ENCODE measurements around the gene TXNDC2.
"Not testable (repeated sequence)": the region's sequence is repeated elsewhere in the genome, so short reads cannot be mapped to it uniquely, and the experiment has no call there.

TXNDC2 gene

GRCh38 chr18:9850309-9850708 is 35.5 kb upstream of the TXNDC2 start:
- no peaks in the 10 kb centered on the region for H3K4me1 ChIP-seq (ENCODE audit: control insufficient read depth, insufficient read depth, low read length)
- no peaks in the 10 kb centered on the region for H3K36me3 ChIP-seq (ENCODE audit: control insufficient read depth, insufficient read depth, low read length)
- H3K9me3 ChIP-seq (ENCODE audit: control insufficient read depth, insufficient read depth, low read length) = no peaks in the 10 kb centered on the region
- H3K27me3 ChIP-seq (ENCODE audit: control insufficient read depth, insufficient read depth, low read length) = no peaks in the 10 kb centered on the region
- no peak overlapping the region for H3K9ac ChIP-seq (ENCODE audit: low read depth, low read length)
- no peak overlapping the region for H3K4me3 ChIP-seq (ENCODE audit: low read depth, low read length)

- no peaks in the 10 kb centered on the region for H3K27me3 ChIP-seq (ENCODE audit: control insufficient read depth, insufficient read depth, low read length)
- H3K9me3 ChIP-seq (ENCODE audit: control insufficient read depth, insufficient read depth, low read length) = no peaks in the 10 kb centered on the region
- H3K9ac ChIP-seq (ENCODE audit: low read depth, low read length) = no peak overlapping the region
- no peaks in the 10 kb centered on the region for H3K36me3 ChIP-seq (ENCODE audit: control insufficient read depth, insufficient read depth, low read length)
- H3K4me1 ChIP-seq (ENCODE audit: control insufficient read depth, insufficient read depth, low read length) = no peaks in the 10 kb centered on the region
- no peak overlapping the region for H3K4me3 ChIP-seq (ENCODE audit: low read depth, low read length)
These were observed 34.3 kb upstream of the TXNDC2 start for GRCh38 chr18:9851511-9851910.

GRCh38 chr18:9852266-9853081 is 33.3 kb upstream of the TXNDC2 start:
- H3K9me3 ChIP-seq (ENCODE audit: control insufficient read depth, insufficient read depth, low read length) = no peaks in the 10 kb centered on the region
- no peaks in the 10 kb centered on the region for H3K4me1 ChIP-seq (ENCODE audit: control insufficient read depth, insufficient read depth, low read length)
- H3K9ac ChIP-seq (ENCODE audit: low read depth, low read length) = no peak overlapping the region
- H3K36me3 ChIP-seq (ENCODE audit: control insufficient read depth, insufficient read depth, low read length) = no peaks in the 10 kb centered on the region
- no peaks in the 10 kb centered on the region for H3K27me3 ChIP-seq (ENCODE audit: control insufficient read depth, insufficient read depth, low read length)
- no peak overlapping the region for H3K4me3 ChIP-seq (ENCODE audit: low read depth, low read length)

GRCh38 chr18:9854801-9855676 is 30.7 kb upstream of the TXNDC2 start:
- Histone ChIP-seq H3K9me3 (ENCODE audit: control insufficient read depth, insufficient read depth, low read length) (no peaks in the 10 kb centered on the region), H3K9ac (ENCODE audit: low read depth, low read length) (no peak overlapping the region), H3K4me3 (ENCODE audit: low read depth, low read length) (no peak overlapping the region), H3K36me3 (ENCODE audit: control insufficient read depth, insufficient read depth, low read length) (no peaks in the 10 kb centered on the region), H3K4me1 (ENCODE audit: control insufficient read depth, insufficient read depth, low read length) (no peaks in the 10 kb centered on the region), H3K27me3 (ENCODE audit: control insufficient read depth, insufficient read depth, low read length) (no peaks in the 10 kb centered on the region)

GRCh38 chr18:9855681-9856080 is 30.1 kb upstream of the TXNDC2 start:
- H3K9ac ChIP-seq (ENCODE audit: low read depth, low read length) = no peak overlapping the region
- H3K27me3 ChIP-seq (ENCODE audit: control insufficient read depth, insufficient read depth, low read length) = no peaks in the 10 kb centered on the region
- no peaks in the 10 kb centered on the region for H3K4me1 ChIP-seq (ENCODE audit: control insufficient read depth, insufficient read depth, low read length)
- H3K9me3 ChIP-seq (ENCODE audit: control insufficient read depth, insufficient read depth, low read length) = no peaks in the 10 kb centered on the region
- no peak overlapping the region for H3K4me3 ChIP-seq (ENCODE audit: low read depth, low read length)
- H3K36me3 ChIP-seq (ENCODE audit: control insufficient read depth, insufficient read depth, low read length) = no peaks in the 10 kb centered on the region

GRCh38 chr18:9856092-9856491 is 29.7 kb upstream of the TXNDC2 start:
- Histone ChIP-seq H3K9ac (ENCODE audit: low read depth, low read length) (no peak overlapping the region), H3K9me3 (ENCODE audit: control insufficient read depth, insufficient read depth, low read length) (no peaks in the 10 kb centered on the region), H3K36me3 (ENCODE audit: control insufficient read depth, insufficient read depth, low read length) (no peaks in the 10 kb centered on the region), H3K4me1 (ENCODE audit: control insufficient read depth, insufficient read depth, low read length) (no peaks in the 10 kb centered on the region), H3K4me3 (ENCODE audit: low read depth, low read length) (no peak overlapping the region), H3K27me3 (ENCODE audit: control insufficient read depth, insufficient read depth, low read length) (no peaks in the 10 kb centered on the region)

- not testable (repeated sequence) for H3K36me3 ChIP-seq (ENCODE audit: control insufficient read depth, insufficient read depth, low read length); H3K4me1 ChIP-seq (ENCODE audit: control insufficient read depth, insufficient read depth, low read length); H3K27me3 ChIP-seq (ENCODE audit: control insufficient read depth, insufficient read depth, low read length); H3K4me3 ChIP-seq (ENCODE audit: low read depth, low read length); H3K9ac ChIP-seq (ENCODE audit: low read depth, low read length); H3K9me3 ChIP-seq (ENCODE audit: control insufficient read depth, insufficient read depth, low read length)
These were observed 28.2 kb upstream of the TXNDC2 start for GRCh38 chr18:9857479-9857998.

- H3K4me3 ChIP-seq (ENCODE audit: low read depth, low read length) = no peak overlapping the region
- H3K36me3 ChIP-seq (ENCODE audit: control insufficient read depth, insufficient read depth, low read length) = no peaks in the 10 kb centered on the region
- H3K9me3 ChIP-seq (ENCODE audit: control insufficient read depth, insufficient read depth, low read length) = no peaks in the 10 kb centered on the region
- H3K4me1 ChIP-seq (ENCODE audit: control insufficient read depth, insufficient read depth, low read length) = no peaks in the 10 kb centered on the region
- H3K27me3 ChIP-seq (ENCODE audit: control insufficient read depth, insufficient read depth, low read length) = no peaks in the 10 kb centered on the region
- H3K9ac ChIP-seq (ENCODE audit: low read depth, low read length) = no peak overlapping the region
These were observed 27.1 kb upstream of the TXNDC2 start for GRCh38 chr18:9858642-9859041.

- no peak overlapping the region for H3K4me3 ChIP-seq (ENCODE audit: low read depth, low read length)
- H3K36me3 ChIP-seq (ENCODE audit: control insufficient read depth, insufficient read depth, low read length) = no peaks in the 10 kb centered on the region
- H3K27me3 ChIP-seq (ENCODE audit: control insufficient read depth, insufficient read depth, low read length) = no peaks in the 10 kb centered on the region
- no peaks in the 10 kb centered on the region for H3K4me1 ChIP-seq (ENCODE audit: control insufficient read depth, insufficient read depth, low read length)
- H3K9ac ChIP-seq (ENCODE audit: low read depth, low read length) = no peak overlapping the region
- H3K9me3 ChIP-seq (ENCODE audit: control insufficient read depth, insufficient read depth, low read length) = no peaks in the 10 kb centered on the region
These were observed 26.5 kb upstream of the TXNDC2 start for GRCh38 chr18:9859232-9859631.

- Histone ChIP-seq H3K36me3 (ENCODE audit: control insufficient read depth, insufficient read depth, low read length) (no peaks in the 10 kb centered on the region), H3K9me3 (ENCODE audit: control insufficient read depth, insufficient read depth, low read length) (peaks cover 4% of the 10 kb centered on the region)
These were observed 25.1 kb upstream of the TXNDC2 start for GRCh38 chr18:9860682-9861081.

GRCh38 chr18:9861157-9861556 is 24.6 kb upstream of the TXNDC2 start:
- H3K9ac ChIP-seq (ENCODE audit: low read depth, low read length) = no peak overlapping the region
- no peaks in the 10 kb centered on the region for H3K27me3 ChIP-seq (ENCODE audit: control insufficient read depth, insufficient read depth, low read length)
- H3K9me3 ChIP-seq (ENCODE audit: control insufficient read depth, insufficient read depth, low read length) = peaks cover 4% of the 10 kb centered on the region
- no peaks in the 10 kb centered on the region for H3K4me1 ChIP-seq (ENCODE audit: control insufficient read depth, insufficient read depth, low read length)
- no peaks in the 10 kb centered on the region for H3K36me3 ChIP-seq (ENCODE audit: control insufficient read depth, insufficient read depth, low read length)
- no peak overlapping the region for H3K4me3 ChIP-seq (ENCODE audit: low read depth, low read length)

More at GRCh38 chr18:9860682-9861081, 25.1 kb upstream of the TXNDC2 start:
- Histone ChIP-seq H3K4me1 (ENCODE audit: control insufficient read depth, insufficient read depth, low read length) (no peaks in the 10 kb centered on the region), H3K4me3 (ENCODE audit: low read depth, low read length) (no peak overlapping the region), H3K27me3 (ENCODE audit: control insufficient read depth, insufficient read depth, low read length) (no peaks in the 10 kb centered on the region), H3K9ac (ENCODE audit: low read depth, low read length) (no peak overlapping the region)

Data from iPS-15b (cell line).